ENCODE results near the gene ZC3H18. TPM values are rescaled to one million over a fixed set of nuclear protein-coding genes. Genes with fewer than 3 reads are reported as not detected.
A peak's percentile ranks its signal among the peaks of the same experiment; 100 is the strongest.

Gene ZC3H18
- total RNA-seq, 1 donor from 2014 or later = 15.2 TPM

GRCh38 chr16:88584676-88585075 is 14.5 kb downstream of the ZC3H18 start:
- DNase-seq = no peak

- DNase-seq = no peak
Observed at GRCh38 chr16:88585269-88585668, 15.1 kb downstream of the ZC3H18 start.

GRCh38 chr16:88585927-88586581 is 15.9 kb downstream of the ZC3H18 start:
- DNase-seq = no peak

- no peak for DNase-seq
Observed at GRCh38 chr16:88588148-88588547, 17.9 kb downstream of the ZC3H18 start.

GRCh38 chr16:88588754-88589153 is 18.6 kb downstream of the ZC3H18 start:
- no peak for DNase-seq

- no peak for DNase-seq
Observed at GRCh38 chr16:88589441-88589840, 19.2 kb downstream of the ZC3H18 start.

- no peak for DNase-seq
Observed at GRCh38 chr16:88591577-88592021, 21.4 kb downstream of the ZC3H18 start.

- DNase-seq = no peak
Observed at GRCh38 chr16:88593061-88593460, 22.9 kb downstream of the ZC3H18 start.

- no peak for DNase-seq
Observed at GRCh38 chr16:88593489-88593888, 23.3 kb downstream of the ZC3H18 start.

- no peak for DNase-seq
Observed at GRCh38 chr16:88593910-88594309, 23.7 kb downstream of the ZC3H18 start.

GRCh38 chr16:88595101-88595500 is 24.9 kb downstream of the ZC3H18 start:
- no peak for DNase-seq

GRCh38 chr16:88595921-88596320 is 25.7 kb downstream of the ZC3H18 start:
- DNase-seq = no peak

- no peak for DNase-seq
Observed at GRCh38 chr16:88596483-88596882, 26.3 kb downstream of the ZC3H18 start.

- DNase-seq = no peak
Observed at GRCh38 chr16:88597856-88598491, 27.8 kb downstream of the ZC3H18 start.

GRCh38 chr16:88599092-88599733 is 29.0 kb downstream of the ZC3H18 start:
- DNase-seq = peak; percentile 40

- no peak for DNase-seq
Observed at GRCh38 chr16:88599825-88600538, 29.8 kb downstream of the ZC3H18 start.

- no peak for DNase-seq
Observed at GRCh38 chr16:88600539-88600896, 30.3 kb downstream of the ZC3H18 start.

- DNase-seq = no peak
Observed at GRCh38 chr16:88601313-88602036, 31.3 kb downstream of the ZC3H18 start.

- no peak for DNase-seq
Observed at GRCh38 chr16:88602091-88602490, 31.9 kb downstream of the ZC3H18 start.

GRCh38 chr16:88605186-88606147 is 35.3 kb downstream of the ZC3H18 start:
- DNase-seq = no peak

GRCh38 chr16:88606148-88606757 is 36.0 kb downstream of the ZC3H18 start:
- no peak for DNase-seq

Data from tongue (tissue), 2 donors.